Testis (tissue), 3 donors: ENCODE data around the gene ALDH9A1. TPM values are rescaled to one million over a fixed set of nuclear protein-coding genes. Genes with fewer than 3 reads are reported as not detected.

Experiments used
- DNase-seq: peaks from one replicate; pipeline ENCODE4 v3.0.0-alpha.2; 2019
- H3K27ac ChIP-seq, 2 donors: fragments of 200-600 bp; sonication (generic); one replicate each; pipeline ENCODE4 v1.5.1; 2019
- H3K27me3 ChIP-seq: fragments of 200-600 bp; sonication (generic); one replicate; pipeline ENCODE4 v1.5.1; 2019
- H3K36me3 ChIP-seq: fragments of 200-600 bp; sonication (generic); one replicate; pipeline ENCODE4 v1.5.1; 2017; ENCODE audit warnings: low read depth; ENCODE audit errors: missing control alignments
- H3K4me1 ChIP-seq: fragments of 200-600 bp; sonication (generic); one replicate; pipeline ENCODE4 v1.5.1; 2019
- H3K4me3 ChIP-seq, 2 donors: fragments of 200-600 bp; sonication (generic); one replicate each; pipeline ENCODE4 v1.5.1; 2017 to 2019
- H3K9me3 ChIP-seq: fragments of 200-600 bp; sonication (generic); one replicate; pipeline ENCODE4 v1.5.1; 2017
- CTCF ChIP-seq, 3 experiments: fragments of 450-650 bp in 2 of 3; fragments of 200-600 bp in 1 of 3; sonication (generic) in 1 of 3; IDR thresholded peaks; one replicate each; pipeline ENCODE4 v1.5.1; 2016 to 2019; ENCODE audit warnings: antibody characterized with exemption in 3 of 3, mild to moderate bottlenecking in 2 of 3, moderate library complexity in 1 of 3
- POLR2A ChIP-seq: fragments of 450-650 bp; IDR thresholded peaks from one replicate; pipeline ENCODE4 v1.6.1; 2017; ENCODE audit warnings: antibody characterized with exemption, mild to moderate bottlenecking, moderate library complexity
- WGBS, 2 donors: methylation state at CpG; one replicate each; pipeline ENCODE4 v1.1.5; 2018; 5-methylcytosine and 5-hydroxymethylcytosine counted together
- intact Hi-C: fragments of 100-400 bp; cut with DNase I; formaldehyde crosslinking; loops from one replicate; pipeline ENCODE4 v1.15.1; 2023; ENCODE audit warnings: low total_unique reads
- polyA plus RNA-seq: library from polyadenylated mRNA; stranded (reverse); fragments of 350-450 nt; fragmentation: Illumina TruSeq; extraction: RNeasy Lipid Tissue Mini Kit (QIAGEN cat#74804); gene quantifications from one replicate; pipeline ENCODE4 v1.2.3, GENCODE V29; 2014; ENCODE audit warnings: low read depth, low replicate concordance; ENCODE audit not compliant: insufficient read depth
- total RNA-seq, 2 donors: library from RNA; depleted of rRNA; stranded (reverse); fragments of >200 nt; gene quantifications; one replicate each; pipeline ENCODE4 v1.2.3, GENCODE V29; 2016

The ALDH9A1 gene
- total and polyA plus RNA-seq, 3 donors from 2014 or later, result 144 to 201 (median 188) TPM

- Histone ChIP-seq H3K36me3 (no peaks in the 10 kb centered on the region), H3K4me1 (peaks cover 9% of the 10 kb centered on the region), H3K27me3 (no peaks in the 10 kb centered on the region), H3K9me3 (no peaks in the 10 kb centered on the region), H3K4me3 (no peak overlapping the region), H3K27ac (no peak overlapping the region)
- intact Hi-C loops, result no loop called here
- 65 to 77% methylated on average over 3 of the region's 3 CpGs for WGBS, 2 donors
- DNase-seq, result peak; percentile 29
- no peak for TF ChIP-seq CTCF (IDR thresholded peaks at IDR 0.05)
- TF ChIP-seq POLR2A, result no peak
Measured at GRCh38 chr1:165699577-165699976, 1.2 kb upstream of the ALDH9A1 start.

GRCh38 chr1:165698761-165699052, 345 bp upstream of the ALDH9A1 start:
- 0% methylated on average over 7 of the region's 7 CpGs for WGBS, 2 donors
- intact Hi-C loops, result no loop called here
- Histone ChIP-seq H3K36me3 (no peaks in the 10 kb centered on the region), H3K9me3 (no peaks in the 10 kb centered on the region), H3K4me3 (peak overlapping the region; percentile 75 to 88), H3K27me3 (no peaks in the 10 kb centered on the region), H3K4me1 (peaks cover 9% of the 10 kb centered on the region), H3K27ac (peak overlapping the region; percentile 92 to 94)
- TF ChIP-seq POLR2A, result no peak
- TF ChIP-seq CTCF (IDR thresholded peaks at IDR 0.05), result no peak
- DNase-seq, result no peak

GRCh38 chr1:165697491-165697880, 876 bp downstream of the ALDH9A1 start:
- DNase-seq, result no peak
- intact Hi-C loops, result no loop called here
- 8 to 9% methylated on average over 8 of the region's 8 CpGs for WGBS, 2 donors

DNA sequence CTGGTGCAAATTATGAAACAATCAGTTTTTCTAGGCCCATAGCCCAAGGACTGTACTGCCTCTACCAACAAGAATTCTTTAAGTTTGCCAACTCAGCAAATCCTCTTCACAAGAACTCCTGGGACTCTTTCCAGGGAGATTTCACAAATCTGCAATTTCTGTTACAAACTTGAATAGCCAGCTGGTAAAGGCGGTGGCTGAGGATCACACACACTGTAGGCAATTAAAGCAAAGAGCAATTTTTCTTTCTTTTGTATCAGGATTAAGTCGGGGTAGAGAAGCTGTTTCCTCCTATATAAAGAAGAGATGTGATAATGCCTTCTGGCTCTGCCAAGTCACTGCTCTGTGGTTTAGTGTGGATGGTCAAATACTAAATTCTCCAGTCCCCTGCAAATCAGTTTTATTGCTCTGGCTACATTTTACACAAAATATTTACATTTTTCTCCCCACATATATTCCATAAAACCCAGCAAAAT, 1.7 kb downstream of the ALDH9A1 start:
- Histone ChIP-seq H3K9me3 (no peaks in the 10 kb centered on the region), H3K4me1 (peaks cover 9% of the 10 kb centered on the region), H3K27me3 (no peaks in the 10 kb centered on the region), H3K4me3 (peak overlapping the region in 1 of 2 donors; percentile 88), H3K36me3 (no peaks in the 10 kb centered on the region), H3K27ac (peak overlapping the region; percentile 41 to 94)
- 5 to 10% methylated on average over 2 of the region's 2 CpGs for WGBS, 2 donors
- DNase-seq, result peak; percentile 79
- intact Hi-C loops, result no loop called here
- TF ChIP-seq CTCF (IDR thresholded peaks at IDR 0.05), result peak in 1 of 3 experiments; percentile 7
- TF ChIP-seq POLR2A, result no peak

More at GRCh38 chr1:165697491-165697880, 876 bp downstream of the ALDH9A1 start:
- H3K36me3 ChIP-seq, result no peaks in the 10 kb centered on the region
- peaks cover 9% of the 10 kb centered on the region for H3K4me1 ChIP-seq
- no peaks in the 10 kb centered on the region for H3K27me3 ChIP-seq
- no peaks in the 10 kb centered on the region for H3K9me3 ChIP-seq
- H3K27ac ChIP-seq, result peak overlapping the region; percentile 92 to 94
- H3K4me3 ChIP-seq, result peak overlapping the region; percentile 75 to 88
- no peak for TF ChIP-seq CTCF (IDR thresholded peaks at IDR 0.05)
- no peak for TF ChIP-seq POLR2A

DNA sequence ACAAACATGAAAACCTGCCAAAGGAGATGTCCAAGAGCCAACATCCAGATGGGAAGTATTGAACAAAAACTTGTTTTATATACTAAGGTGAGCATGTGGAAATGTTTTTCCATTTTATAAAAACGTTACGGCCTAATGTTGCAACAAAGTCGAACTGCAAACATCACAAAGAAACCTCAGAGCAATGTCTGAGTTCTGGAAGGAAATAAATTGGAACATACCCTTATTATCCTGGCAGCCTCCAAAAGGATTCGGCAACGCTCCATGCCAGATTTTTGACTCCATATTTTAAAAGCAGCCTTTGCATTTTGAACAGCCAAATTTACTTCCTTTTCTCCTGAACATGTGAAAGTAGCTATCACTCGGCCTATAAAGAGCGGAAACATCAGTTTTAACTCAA, 3.3 kb downstream of the ALDH9A1 start:
- Histone ChIP-seq H3K9me3 (no peaks in the 10 kb centered on the region), H3K27ac (peak overlapping the region in 1 of 2 donors; percentile 57), H3K4me1 (peaks cover 9% of the 10 kb centered on the region), H3K27me3 (no peaks in the 10 kb centered on the region), H3K36me3 (no peaks in the 10 kb centered on the region), H3K4me3 (no peak overlapping the region)
- intact Hi-C loops, result no loop called here
- WGBS, 2 donors, result 38 to 39% methylated on average over 7 of the region's 7 CpGs
- TF ChIP-seq POLR2A, result no peak
- no peak for TF ChIP-seq CTCF (IDR thresholded peaks at IDR 0.05)
- no peak for DNase-seq
